GM23338 (cell line): ENCODE results near the gene PDCD4. TPM values are rescaled to one million over a fixed set of nuclear protein-coding genes. Genes with fewer than 3 reads are reported as not detected.

ENCODE experiments used
- ATAC-seq: fragments of 200-7000 bp; cut with Tn5 transposase; 3 replicates; pipeline ENCODE4 v1.9.1; 2020
- DNase-seq: peaks from one replicate; pipeline ENCODE4 v3.0.0-alpha.2; 2015; ENCODE audit warnings: low spot score
- H2AFZ ChIP-seq: fragments of 200-600 bp; sonication (generic); 2 replicates; pipeline ENCODE4 v1.8.0; 2016; ENCODE audit warnings: antibody characterized with exemption, mild to moderate bottlenecking, moderate library complexity
- H3F3A ChIP-seq: fragments of 200-600 bp; sonication (generic); replicated peaks from 2 replicates; pipeline ENCODE4 v1.8.0; 2017; ENCODE audit warnings: antibody characterized with exemption, mixed run types, low read depth
- H3K27ac ChIP-seq: fragments of 200-600 bp; sonication (generic); 2 replicates; pipeline ENCODE4 v1.6.1; 2016; ENCODE audit warnings: low read depth
- H3K27me3 ChIP-seq: fragments of 200-600 bp; sonication (generic); 2 replicates; pipeline ENCODE4 v1.8.0; 2016; ENCODE audit warnings: mild to moderate bottlenecking, mixed run types, moderate library complexity; ENCODE audit not compliant: insufficient read depth
- H3K36me3 ChIP-seq: fragments of 200-600 bp; sonication (generic); 2 replicates; pipeline ENCODE4 v1.8.0; 2016; ENCODE audit warnings: mild to moderate bottlenecking; ENCODE audit not compliant: insufficient read depth
- H3K4me1 ChIP-seq: fragments of 200-600 bp; sonication (generic); 2 replicates; pipeline ENCODE4 v1.8.0; 2016; ENCODE audit warnings: mild to moderate bottlenecking, moderate library complexity; ENCODE audit not compliant: insufficient read depth
- H3K4me2 ChIP-seq: fragments of 200-600 bp; sonication (generic); 2 replicates; pipeline ENCODE4 v1.7.1; 2017; ENCODE audit warnings: mixed run types
- H3K4me3 ChIP-seq: fragments of 200-600 bp; sonication (generic); 2 replicates; pipeline ENCODE4 v1.6.1; 2016; ENCODE audit warnings: mixed run types
- H3K79me2 ChIP-seq: fragments of 200-600 bp; sonication (generic); replicated peaks from 2 replicates; pipeline ENCODE4 v1.8.0; 2017; ENCODE audit warnings: mild to moderate bottlenecking; ENCODE audit not compliant: insufficient read depth
- H3K9me2 ChIP-seq: fragments of 200-600 bp; sonication (generic); 2 replicates; pipeline ENCODE4 v1.8.0; 2017; ENCODE audit not compliant: insufficient read depth
- H4K20me1 ChIP-seq: fragments of 200-600 bp; sonication (generic); replicated peaks from 2 replicates; pipeline ENCODE4 v1.8.0; 2017; ENCODE audit warnings: mild to moderate bottlenecking; ENCODE audit not compliant: insufficient read depth
- H3K27ac Mint-ChIP-seq: 2 replicates; pipeline ENCODE4 v1.8.0; 2020; ENCODE audit warnings: inconsistent platforms, mild to moderate bottlenecking, moderate library complexity, mixed read lengths
- H3K27me3 Mint-ChIP-seq: 3 replicates; pipeline ENCODE4 v1.8.0; 2022; ENCODE audit warnings: low read depth, mild to moderate bottlenecking, moderate library complexity, mixed read lengths, inconsistent platforms; ENCODE audit not compliant: insufficient read depth, poor library complexity
- H3K36me3 Mint-ChIP-seq: 3 replicates; pipeline ENCODE4 v1.8.0; 2021; ENCODE audit warnings: low read depth, mild to moderate bottlenecking, inconsistent platforms, moderate library complexity, mixed read lengths
- H3K4me1 Mint-ChIP-seq: 3 replicates; pipeline ENCODE4 v1.8.0; 2020; ENCODE audit warnings: mild to moderate bottlenecking, inconsistent platforms, mixed read lengths
- H3K4me3 Mint-ChIP-seq: 3 replicates; pipeline ENCODE4 v1.8.0; 2021; ENCODE audit warnings: moderate library complexity, mild to moderate bottlenecking, inconsistent platforms, mixed read lengths
- H3K9me3 Mint-ChIP-seq: 3 replicates; pipeline ENCODE4 v1.8.0; 2020; ENCODE audit warnings: moderate library complexity, mild to moderate bottlenecking, inconsistent platforms, mixed read lengths
- CREB1 ChIP-seq: fragments of 250-450 bp; sonication (Bioruptor Pico); IDR thresholded peaks from 2 replicates; pipeline ENCODE4 v1.5.0; 2020; ENCODE audit warnings: low read depth, mild to moderate bottlenecking, moderate library complexity
- CTCF ChIP-seq, 2 experiments: fragments of 200-600 bp in 1 of 2; sonication (generic) in 1 of 2; conservative IDR thresholded peaks; 2 replicates each; pipeline versions ENCODE4 v1.5.1 to v1.6.1; 2016 to 2017; ENCODE audit warnings: antibody characterized with exemption in 2 of 2, low read depth in 2 of 2, mild to moderate bottlenecking in 2 of 2, moderate library complexity in 1 of 2
- ETS1 ChIP-seq: IDR thresholded peaks from 2 replicates; pipeline ENCODE4 v1.6.1; 2016; ENCODE audit warnings: antibody characterized with exemption
- EZH2 ChIP-seq: fragments of 200-600 bp; sonication (generic); IDR thresholded peaks from one replicate; pipeline ENCODE4 v1.8.0; 2017; ENCODE audit warnings: antibody characterized with exemption, mild to moderate bottlenecking, low read depth; ENCODE audit not compliant: unreplicated experiment
- EZH2phosphoT487 ChIP-seq: fragments of 200-600 bp; sonication (generic); IDR thresholded peaks from one replicate; pipeline ENCODE4 v1.8.1; 2018; ENCODE audit warnings: antibody characterized with exemption; ENCODE audit not compliant: unreplicated experiment
- JUNB ChIP-seq: IDR thresholded peaks from one replicate; pipeline ENCODE4 v1.6.1; 2016; ENCODE audit warnings: antibody characterized with exemption; ENCODE audit not compliant: unreplicated experiment
- NANOG ChIP-seq: IDR thresholded peaks from 2 replicates; pipeline ENCODE4 v1.6.1; 2016; ENCODE audit warnings: antibody characterized with exemption, borderline replicate concordance
- POLR2AphosphoS5 ChIP-seq: IDR thresholded peaks from 2 replicates; pipeline ENCODE4 v1.6.1; 2016; ENCODE audit warnings: antibody characterized with exemption, low read depth
- REST ChIP-seq: IDR thresholded peaks from one replicate; pipeline ENCODE4 v1.6.1; 2018; ENCODE audit warnings: antibody characterized with exemption; ENCODE audit not compliant: unreplicated experiment
- STAT1 ChIP-seq: IDR thresholded peaks from one replicate; pipeline ENCODE4 v1.6.1; 2016; ENCODE audit warnings: antibody characterized with exemption; ENCODE audit not compliant: unreplicated experiment
- ZNF114 ChIP-seq: fragments of 250-450 bp; sonication (Bioruptor Pico); IDR thresholded peaks from 2 replicates; pipeline ENCODE4 v1.5.0; 2020; ENCODE audit warnings: mild to moderate bottlenecking, moderate library complexity
- ZNF331 ChIP-seq: fragments of 250-450 bp; sonication (Bioruptor Pico); IDR thresholded peaks from 2 replicates; pipeline ENCODE4 v1.5.0; 2020; ENCODE audit warnings: low read depth, mild to moderate bottlenecking, moderate library complexity
- ZNF462 ChIP-seq: fragments of 250-450 bp; sonication (Bioruptor Pico); IDR thresholded peaks from 2 replicates; pipeline ENCODE4 v1.5.0; 2020; ENCODE audit warnings: mild to moderate bottlenecking, moderate library complexity
- polyA plus RNA-seq: library from polyadenylated mRNA; unstranded; fragments of >200 nt; fragmentation: Nextera tagmentation; extraction: Ambion mirVana; gene quantifications from 2 replicates; pipeline ENCODE4 v1.2.1, GENCODE V29; 2016
- total RNA-seq: library from RNA; depleted of rRNA; stranded (reverse); fragments of >200 nt; shearing (Covaris generic); gene quantifications from 2 replicates; pipeline ENCODE4 v1.2.3, GENCODE V29; 2014

Gene PDCD4
- total and polyA plus RNA-seq, 2 experiments from 2014 or later, result 10.1 to 18.0 TPM

GRCh38 chr10:110862961-110863360 is 8.8 kb upstream of the PDCD4 start:
- H3K27ac ChIP-seq, result no peak overlapping the region
- Mint-ChIP-seq H3K4me3 (no peak overlapping the region), H3K9me3 (no peaks in the 10 kb centered on the region), H3K4me1 (peaks cover 17% of the 10 kb centered on the region), H3K36me3 (no peaks in the 10 kb centered on the region), H3K27me3 (peaks cover 4% of the 10 kb centered on the region), H3K27ac (no peak overlapping the region)
- no peaks in the 10 kb centered on the region for H3K79me2 ChIP-seq
- no peaks in the 10 kb centered on the region for H3K36me3 ChIP-seq
- H3K4me2 ChIP-seq, result no peak overlapping the region
- H4K20me1 ChIP-seq, result no peaks in the 10 kb centered on the region
- TF ChIP-seq JUNB (no peak), NANOG (no peak), CREB1 (CRISPR knock-in tag) (no peak), EZH2 (no peak), ZNF462 (CRISPR knock-in tag) (no peak), ETS1 (no peak), EZH2phosphoT487 (no peak), CTCF (conservative IDR thresholded peaks at IDR 0.05; ENCODE audit: low read depth in 2 of 2) (no peak), ZNF114 (CRISPR knock-in tag) (no peak), STAT1 (no peak), POLR2AphosphoS5 (no peak), ZNF331 (no peak), REST (no peak)
- H3K4me1 ChIP-seq, result no peaks in the 10 kb centered on the region
- no peaks in the 10 kb centered on the region for H3F3A ChIP-seq
- no peak overlapping the region for H3K4me3 ChIP-seq
- no peaks in the 10 kb centered on the region for H3K27me3 ChIP-seq
- peaks cover 5% of the 10 kb centered on the region for H3K9me2 ChIP-seq
- no peak overlapping the region for H2AFZ ChIP-seq
- no peak for DNase-seq
- ATAC-seq, result no peak
